GM12878 (cell line): ENCODE measurements around the gene PLCXD1. TPM values are rescaled to one million over a fixed set of nuclear protein-coding genes. Genes with fewer than 3 reads are reported as not detected.

Experiments
- ATAC-seq: fragments of 200-7000 bp; cut with Tn5 transposase; 3 replicates; pipeline ENCODE4 v1.9.1; 2020; ENCODE audit warnings: mild to moderate bottlenecking, moderate library complexity
- BruUV-seq: library from RNA; stranded (reverse); fragments of 400-500 nt; replicated peaks from 2 replicates; lab custom pipeline; 2021; lab: Mats Ljungman, UMichigan
- CTCF ChIA-PET: fragments of 300-600 bp; sonication (Branson Sonifier 250); formaldehyde crosslinking; extraction: SDS; loops from one replicate; lab custom pipeline; 2021; ENCODE audit warnings: inconsistent platforms; lab: Yijun Ruan, JAX
- POLR2A ChIA-PET: fragments of 350-600 bp; formaldehyde crosslinking; extraction: SDS; loops from one replicate; lab custom pipeline; 2021; ENCODE audit warnings: inconsistent platforms; lab: Charles Lee
- RAD21 ChIA-PET: fragments of 300-600 bp; sonication (Branson Sonifier 250); formaldehyde crosslinking; loops from one replicate; lab custom pipeline; 2023; ENCODE audit warnings: antibody characterized with exemption; ENCODE audit not compliant: unreplicated experiment; lab: Charles Lee
- SMC1A ChIA-PET: fragments of 300-600 bp; sonication (Branson Sonifier 250); formaldehyde crosslinking; loops from one replicate; lab custom pipeline; 2023; ENCODE audit not compliant: unreplicated experiment, uncharacterized antibody; lab: Charles Lee
- DNase-seq: peaks from one replicate; pipeline ENCODE4 v3.0.0-alpha.2; 2011; ENCODE audit warnings: low read depth, low spot score
- FAIRE-seq: peaks from 3 replicates; lab custom pipeline; 2011; peaks lifted over from hg19 to GRCh38; lab: Jason Lieb, UNC
- H2AFZ ChIP-seq: 2 replicates; pipeline ENCODE4 v1.6.0; 2011; ENCODE audit warnings: low read depth, low read length, control low read depth; ENCODE audit not compliant: control insufficient read depth
- H3K27ac ChIP-seq: 2 replicates; pipeline ENCODE4 v1.5.1; 2011; ENCODE audit warnings: control low read depth; ENCODE audit not compliant: control insufficient read depth, insufficient read depth
- H3K27me3 ChIP-seq, 2 experiments: replicated peaks in 1 of 2; 2 replicates each; pipeline versions ENCODE4 v1.6.0 to v1.6.1; 2011; ENCODE audit warnings: low read length in 1 of 2; ENCODE audit not compliant: control insufficient read depth in 2 of 2, insufficient read depth in 2 of 2
- H3K36me3 ChIP-seq, 2 experiments: 2 replicates each; pipeline ENCODE4 v1.5.1; 2011; ENCODE audit warnings: low read length in 1 of 2; ENCODE audit not compliant: control insufficient read depth in 2 of 2, insufficient read depth in 2 of 2
- H3K4me1 ChIP-seq: 2 replicates; pipeline ENCODE4 v1.6.1; 2011; ENCODE audit warnings: mild to moderate bottlenecking, low read length, moderate library complexity, mixed read lengths; ENCODE audit not compliant: control insufficient read depth, insufficient read depth
- H3K4me2 ChIP-seq: 2 replicates; pipeline ENCODE4 v1.6.0; 2011; ENCODE audit warnings: control low read depth; ENCODE audit not compliant: control insufficient read depth, insufficient read depth
- H3K4me3 ChIP-seq: fragments of 200-600 bp; sonication (generic); 2 replicates; pipeline ENCODE4 v1.5.1; 2016
- H3K79me2 ChIP-seq: 2 replicates; pipeline ENCODE4 v1.6.0; 2011; ENCODE audit warnings: low read length; ENCODE audit not compliant: control insufficient read depth, insufficient read depth
- H3K9ac ChIP-seq: 2 replicates; pipeline ENCODE4 v1.8.0; 2011; ENCODE audit warnings: low read length, control low read depth, mixed read lengths; ENCODE audit not compliant: control insufficient read depth, insufficient read depth
- H3K9me3 ChIP-seq: replicated peaks from 3 replicates; pipeline ENCODE4 v1.5.1; 2011; ENCODE audit warnings: mild to moderate bottlenecking, low read length; ENCODE audit not compliant: control insufficient read depth, insufficient read depth
- H4K20me1 ChIP-seq: 2 replicates; pipeline ENCODE4 v1.6.0; 2011; ENCODE audit not compliant: control insufficient read depth, insufficient read depth
- BRCA1 ChIP-seq: IDR thresholded peaks from 2 replicates; pipeline ENCODE4 v1.6.1; 2011; ENCODE audit warnings: low read depth, low read length, improper control_type of control experiment
- CREB1 ChIP-seq: IDR thresholded peaks from 2 replicates; pipeline ENCODE4 v1.6.1; 2012; ENCODE audit warnings: low read depth, mild to moderate bottlenecking, inconsistent platforms
- HDGF ChIP-seq: fragments of 450-650 bp; IDR thresholded peaks from 2 replicates; pipeline ENCODE4 v1.6.1; 2016; ENCODE audit warnings: antibody characterized with exemption
- JUND ChIP-seq: IDR thresholded peaks from 2 replicates; pipeline ENCODE4 v1.6.1; 2012; ENCODE audit warnings: low read depth, mild to moderate bottlenecking, low read length, improper control_type of control experiment, moderate library complexity
- MEF2B ChIP-seq: fragments of 450-650 bp; IDR thresholded peaks from 2 replicates; pipeline ENCODE4 v1.6.1; 2018; ENCODE audit warnings: mild to moderate bottlenecking, moderate library complexity; ENCODE audit not compliant: partially characterized antibody, poor library complexity, severe bottlenecking
- RBBP5 ChIP-seq: fragments of 200-600 bp; sonication (generic); conservative IDR thresholded peaks from 2 replicates; pipeline ENCODE4 v1.6.1; 2016
- WGBS: methylation state at CpG from one replicate; pipeline ENCODE4 v1.1.6; 2016; ENCODE audit warnings: low lambda C conversion rate; ENCODE audit not compliant: insufficient replicate concordance, insufficient coverage; ENCODE audit errors: missing lambda C conversion rate; 5-methylcytosine and 5-hydroxymethylcytosine counted together
- in situ Hi-C: fragments of 300-500 bp; cut with MboI; formaldehyde crosslinking; loops from 9 replicates; pipeline ENCODE4 v1.14.3; 2018; ENCODE audit warnings: mixed read lengths
- intact Hi-C: fragments of 100-400 bp; cut with micrococcal nuclease; formaldehyde crosslinking; loops from one replicate; pipeline ENCODE4 v1.14.2; 2022; ENCODE audit not compliant: unreplicated experiment
- polyA plus RNA-seq, 11 experiments: library from polyadenylated mRNA; depleted of rRNA in 4 of 11; unstranded in 6 of 11; stranded (reverse) in 5 of 11; fragments of >200 nt; fragmentation: Nextera tagmentation in 4 of 11; fragmentation: Illumina TruSeq in 1 of 11; extraction: Ambion mirVana in 4 of 11; extraction: Trizol in 1 of 11; gene quantifications; 1 replicate in 1 of 11; 2 replicates in 10 of 11; pipeline versions ENCODE4 v1.2.1 to v1.2.3, GENCODE V29; 2011 to 2016; ENCODE audit warnings: inconsistent platforms in 2 of 11, missing spikeins in 2 of 11, low read depth in 1 of 11
- total RNA-seq, 4 experiments: library from RNA; depleted of rRNA in 3 of 4; stranded (reverse); fragments of >200 nt in 3 of 4; fragmentation: Illumina TruSeq in 1 of 4; extraction: Trizol in 1 of 4; gene quantifications; 2 replicates each; pipeline versions ENCODE4 v1.2.1 to v1.2.3, GENCODE V29; 2013 to 2021
- TF ChIP-seq, protein P1 (sequence below): IDR thresholded peaks from 2 replicates; pipeline ENCODE4 v1.6.1; 2012; ENCODE audit warnings: low read depth, low read length, improper control_type of control experiment
- TF ChIP-seq, protein P2 (sequence below): fragments of 450-650 bp; IDR thresholded peaks from 2 replicates; pipeline ENCODE4 v1.6.1; 2014; ENCODE audit warnings: mild to moderate bottlenecking

The PLCXD1 gene
- total and polyA plus RNA-seq, 10 of the 15 experiments (the other 5 are each of a cell fraction or from before 2014, with no cell fraction given) = 2.4 to 49.7 (median 18.0) TPM

DNA sequence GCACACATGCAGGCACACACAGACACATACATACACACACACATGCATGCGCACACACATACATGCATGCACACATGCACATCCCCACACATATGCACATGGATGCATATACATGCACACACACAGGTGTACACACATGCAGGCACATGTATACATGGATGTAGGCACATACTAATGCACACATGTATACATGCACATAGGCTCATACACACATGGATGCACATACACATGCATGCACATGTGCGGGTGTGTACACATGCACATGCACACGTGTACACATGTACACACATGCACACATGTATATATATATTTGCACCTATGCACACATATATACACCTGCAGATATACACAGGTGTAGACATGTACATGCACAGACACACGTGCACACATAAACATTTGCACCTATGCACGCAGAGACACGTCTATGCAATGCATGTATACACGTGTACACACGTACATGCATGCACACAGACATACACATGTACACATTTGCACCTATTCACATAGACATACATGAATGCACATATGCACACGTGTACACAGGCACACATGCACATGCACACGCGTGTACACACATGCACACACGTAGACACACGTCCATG lies 4.0 kb downstream of the PLCXD1 start:
- RAD21 ChIA-PET = no interaction called here
- no peaks in the 10 kb centered on the region; the same call in 1 of the 2 replicates for H3K79me2 ChIP-seq
- peaks cover 11% of the 10 kb centered on the region for H3K4me1 ChIP-seq
- H3K27me3 ChIP-seq = no peaks in the 10 kb centered on the region
- intact Hi-C loops = no loop called here
- H3K27ac ChIP-seq = no peak overlapping the region
- no peak overlapping the region for H3K4me2 ChIP-seq
- H3K4me3 ChIP-seq = no peak overlapping the region
- DNase-seq (no peak), ATAC-seq (no peak), FAIRE-seq (no peak)
- 97% methylated on average over 13 of the region's 13 CpGs for WGBS
- H3K9me3 ChIP-seq = no peaks in the 10 kb centered on the region
- CTCF ChIA-PET = no interaction called here
- H3K9ac ChIP-seq = no peak overlapping the region
- TSS peak; percentile 62 for BruUV-seq
- H3K36me3 ChIP-seq = peaks cover 12 to 15% of the 10 kb centered on the region in 2 experiments; a peak in 3 of 4 replicates
- H4K20me1 ChIP-seq = no peaks in the 10 kb centered on the region
- H2AFZ ChIP-seq = no peak overlapping the region
- SMC1A ChIA-PET = no interaction called here
- TF ChIP-seq, protein P1, sequence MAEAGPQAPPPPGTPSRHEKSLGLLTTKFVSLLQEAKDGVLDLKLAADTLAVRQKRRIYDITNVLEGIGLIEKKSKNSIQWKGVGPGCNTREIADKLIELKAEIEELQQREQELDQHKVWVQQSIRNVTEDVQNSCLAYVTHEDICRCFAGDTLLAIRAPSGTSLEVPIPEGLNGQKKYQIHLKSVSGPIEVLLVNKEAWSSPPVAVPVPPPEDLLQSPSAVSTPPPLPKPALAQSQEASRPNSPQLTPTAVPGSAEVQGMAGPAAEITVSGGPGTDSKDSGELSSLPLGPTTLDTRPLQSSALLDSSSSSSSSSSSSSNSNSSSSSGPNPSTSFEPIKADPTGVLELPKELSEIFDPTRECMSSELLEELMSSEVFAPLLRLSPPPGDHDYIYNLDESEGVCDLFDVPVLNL = no peak
- no peak for TF ChIP-seq JUND
- TF ChIP-seq MEF2B = no peak
- TF ChIP-seq RBBP5 = no peak
- TF ChIP-seq, protein P2, sequence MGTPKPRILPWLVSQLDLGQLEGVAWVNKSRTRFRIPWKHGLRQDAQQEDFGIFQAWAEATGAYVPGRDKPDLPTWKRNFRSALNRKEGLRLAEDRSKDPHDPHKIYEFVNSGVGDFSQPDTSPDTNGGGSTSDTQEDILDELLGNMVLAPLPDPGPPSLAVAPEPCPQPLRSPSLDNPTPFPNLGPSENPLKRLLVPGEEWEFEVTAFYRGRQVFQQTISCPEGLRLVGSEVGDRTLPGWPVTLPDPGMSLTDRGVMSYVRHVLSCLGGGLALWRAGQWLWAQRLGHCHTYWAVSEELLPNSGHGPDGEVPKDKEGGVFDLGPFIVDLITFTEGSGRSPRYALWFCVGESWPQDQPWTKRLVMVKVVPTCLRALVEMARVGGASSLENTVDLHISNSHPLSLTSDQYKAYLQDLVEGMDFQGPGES = no peak
- TF ChIP-seq BRCA1 = no peak
- no peak for TF ChIP-seq HDGF
- TF ChIP-seq CREB1 = no peak
- POLR2A ChIA-PET = no interaction called here
- in situ Hi-C loops = no loop called here
